Naive B cell (primary cell): ENCODE results near the gene CHRM1. TPM values are rescaled to one million over a fixed set of nuclear protein-coding genes. Genes with fewer than 3 reads are reported as not detected.
A peak's percentile ranks its signal among the peaks of the same experiment; 100 is the strongest.

Experiments
- ATAC-seq, 2 donors: fragments of 150-1000 bp; cut with Tn5 transposase; 2 replicates each; pipeline ENCODE4 v1.10.0; 2021; ENCODE audit warnings: low read depth in 2 of 2, mild to moderate bottlenecking in 2 of 2, moderate library complexity in 2 of 2
- DNase-seq: peaks from one replicate; pipeline ENCODE4 v3.0.0; 2022
- H3K27ac Mint-ChIP-seq, 6 donors: one replicate each; pipeline ENCODE4 v1.8.0; 2020 to 2022; ENCODE audit warnings: mild to moderate bottlenecking in 6 of 6, mixed read lengths in 6 of 6, moderate library complexity in 5 of 6, inconsistent platforms in 2 of 6
- H3K27me3 Mint-ChIP-seq, 3 donors: one replicate each; pipeline ENCODE4 v1.8.0; 2021 to 2022; ENCODE audit warnings: mixed read lengths in 3 of 3, mild to moderate bottlenecking in 1 of 3
- H3K36me3 Mint-ChIP-seq, 2 donors: one replicate each; pipeline ENCODE4 v1.8.0; 2020 to 2022; ENCODE audit warnings: mixed read lengths in 2 of 2, inconsistent platforms in 1 of 2, mild to moderate bottlenecking in 1 of 2
- H3K4me1 Mint-ChIP-seq, 3 donors: one replicate each; pipeline ENCODE4 v1.8.0; 2020 to 2022; ENCODE audit warnings: mixed read lengths in 3 of 3, inconsistent platforms in 1 of 3, mild to moderate bottlenecking in 1 of 3, moderate library complexity in 1 of 3
- H3K4me3 Mint-ChIP-seq, 8 donors: one replicate each; pipeline ENCODE4 v1.8.0; 2020 to 2022; ENCODE audit warnings: mild to moderate bottlenecking in 8 of 8, mixed read lengths in 8 of 8, moderate library complexity in 8 of 8, inconsistent platforms in 2 of 8
- H3K9me3 Mint-ChIP-seq, 7 donors: one replicate each; pipeline ENCODE4 v1.8.0; 2020 to 2022; ENCODE audit warnings: mixed read lengths in 7 of 7, mild to moderate bottlenecking in 5 of 7, inconsistent platforms in 2 of 7, moderate library complexity in 1 of 7
- polyA plus RNA-seq, 6 donors: library from polyadenylated mRNA; unstranded; fragments of 300-500 nt; fragmentation: Illumina TruSeq; gene quantifications; one replicate each; pipeline ENCODE4 v1.2.3, GENCODE V29; 2021; ENCODE audit warnings: low read depth in 6 of 6

The CHRM1 gene
- polyA plus RNA-seq, 6 donors from 2014 or later, result not detected

DNA sequence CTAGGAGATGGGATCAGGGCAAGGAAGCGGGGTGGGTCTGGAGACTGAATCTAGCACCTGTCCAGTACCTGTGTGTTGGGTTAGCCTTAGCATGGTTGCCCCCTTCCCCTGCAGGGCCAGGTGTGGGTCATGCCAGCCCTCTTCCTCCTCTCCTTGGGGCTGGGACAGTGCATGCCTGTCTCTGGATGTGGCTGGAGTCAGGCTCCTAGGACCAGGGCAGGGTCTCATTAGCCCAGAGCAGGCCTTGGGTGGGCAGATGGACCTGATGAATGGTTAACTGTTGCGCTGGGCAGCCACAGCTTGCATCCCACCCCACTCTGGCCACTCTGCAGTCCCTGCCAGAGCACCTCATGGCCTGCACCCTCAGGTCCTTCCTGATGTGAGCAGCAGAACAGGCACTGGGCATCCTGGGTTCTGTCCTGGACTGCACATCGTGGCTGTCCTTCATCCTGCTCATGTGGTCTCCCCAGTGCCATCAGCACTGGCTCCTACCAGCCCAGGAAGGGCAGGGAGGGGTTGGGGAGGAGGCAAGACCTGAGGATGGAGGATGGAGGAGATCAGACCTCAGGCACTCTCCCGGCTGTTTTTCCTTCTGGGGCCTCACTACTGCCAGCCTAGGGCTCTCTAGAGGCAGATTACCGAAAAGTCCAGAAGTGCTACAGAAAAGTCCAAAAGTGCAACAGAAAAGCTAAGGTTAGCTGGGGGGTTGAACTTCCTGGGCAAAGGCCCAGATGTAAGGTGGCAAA lies 12.8 kb upstream of the CHRM1 start:
- peaks cover 37 to 65% (median 47%) of the 10 kb centered on the region in 3 donors for H3K27me3 Mint-ChIP-seq
- no peak overlapping the region for H3K27ac Mint-ChIP-seq
- peaks cover 0 to 6% of the 10 kb centered on the region in 2 donors for H3K36me3 Mint-ChIP-seq
- H3K4me3 Mint-ChIP-seq, result no peak overlapping the region
- no peaks in the 10 kb centered on the region for H3K4me1 Mint-ChIP-seq
- no peak for DNase-seq
- ATAC-seq, result no peak
- peaks cover 0 to 9% (median 5%) of the 10 kb centered on the region in 7 donors for H3K9me3 Mint-ChIP-seq

DNA sequence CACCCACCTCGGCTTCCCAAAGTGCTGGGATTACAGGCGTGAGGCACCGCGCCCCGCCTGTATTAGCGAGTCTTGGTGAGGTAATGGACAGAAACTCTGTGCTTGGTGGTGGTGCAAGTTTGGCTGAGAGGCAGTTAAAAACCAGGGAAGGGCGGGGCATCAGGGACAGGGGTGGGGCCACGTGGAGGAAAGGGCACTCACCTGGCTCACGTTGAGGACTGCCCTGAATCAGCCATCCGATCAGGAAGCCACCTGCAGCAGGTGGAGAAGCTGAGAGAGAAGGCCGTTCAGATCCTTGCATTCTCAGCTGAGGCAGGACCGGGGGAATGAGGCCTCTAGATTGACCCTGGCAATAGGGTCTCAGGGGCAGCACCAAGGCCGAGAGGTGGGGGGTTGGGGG lies 12.1 kb upstream of the CHRM1 start:
- ATAC-seq, result no peak

DNA sequence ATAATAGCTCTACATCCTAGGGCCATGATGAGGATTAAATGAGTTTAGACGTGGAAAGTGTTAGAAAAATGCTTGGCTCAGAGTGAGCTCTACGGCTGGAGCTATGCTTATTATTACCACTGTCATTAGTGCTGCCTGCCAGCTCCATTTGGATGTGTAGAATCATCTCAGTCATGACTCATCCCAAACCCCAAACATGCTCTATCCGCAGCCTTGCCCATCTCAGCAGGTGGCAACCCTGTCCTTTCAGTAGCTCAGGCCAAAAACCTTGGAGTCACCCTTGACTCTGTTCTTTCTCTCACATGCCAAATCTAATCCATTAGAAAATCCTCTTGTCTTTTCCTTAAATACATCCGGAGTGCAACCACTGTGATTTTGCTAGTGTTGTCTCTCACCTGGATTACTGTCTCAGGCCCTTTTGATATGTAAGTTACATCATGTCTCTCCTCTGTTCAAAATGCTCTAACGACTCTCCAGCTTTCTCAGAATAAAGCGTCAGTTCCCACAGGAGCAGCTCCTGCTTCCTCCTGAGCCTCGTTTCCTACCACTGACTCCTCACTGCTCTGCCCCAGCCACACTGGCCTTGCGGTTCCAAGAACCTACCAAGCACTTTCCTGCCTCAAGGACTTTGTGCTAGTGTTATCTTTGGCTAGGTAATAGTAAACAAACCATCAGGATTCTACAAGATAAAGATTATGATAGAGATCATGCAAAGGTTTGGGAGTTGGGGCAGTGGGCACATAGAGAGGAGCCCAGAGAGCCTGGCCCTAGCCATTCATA lies 10.5 kb upstream of the CHRM1 start:
- peaks cover 49 to 75% (median 52%) of the 10 kb centered on the region in 3 donors for H3K27me3 Mint-ChIP-seq
- no peak overlapping the region for H3K27ac Mint-ChIP-seq
- no peaks in the 10 kb centered on the region for H3K36me3 Mint-ChIP-seq
- DNase-seq (no peak), ATAC-seq (no peak)
- peaks cover 0 to 11% (median 6%) of the 10 kb centered on the region in 3 donors for H3K4me1 Mint-ChIP-seq
- H3K9me3 Mint-ChIP-seq, result no peaks in the 10 kb centered on the region
- H3K4me3 Mint-ChIP-seq, result no peak overlapping the region

More for the DNA sequence above, 12.1 kb upstream of the CHRM1 start:
- no peak for DNase-seq
- Mint-ChIP-seq H3K4me1 (no peaks in the 10 kb centered on the region), H3K36me3 (peaks cover 0 to 6% of the 10 kb centered on the region in 2 donors), H3K27ac (no peak overlapping the region), H3K27me3 (peaks cover 43 to 69% (median 50%) of the 10 kb centered on the region in 3 donors), H3K9me3 (peaks cover 0 to 9% (median 5%) of the 10 kb centered on the region in 7 donors), H3K4me3 (no peak overlapping the region)

DNA sequence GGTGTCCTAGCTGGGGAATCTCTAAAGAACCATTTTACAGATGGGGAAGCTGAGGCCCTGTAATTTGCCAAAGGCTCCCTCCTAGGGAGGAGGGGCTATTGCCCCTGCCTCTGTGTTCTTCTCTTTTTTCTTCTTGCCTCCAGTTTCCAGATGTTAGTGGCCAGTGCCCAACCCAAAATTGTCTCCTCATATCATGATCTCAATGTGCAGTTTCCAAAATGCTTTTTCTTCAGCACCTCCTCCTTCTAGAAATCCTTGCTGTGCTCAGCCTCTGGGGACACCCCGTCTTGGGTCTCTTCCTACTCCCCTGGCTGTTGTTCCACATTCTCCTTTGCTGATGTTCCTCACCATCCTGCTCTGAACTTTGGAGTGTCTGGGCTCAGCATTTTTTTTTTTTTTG lies 9.5 kb upstream of the CHRM1 start:
- no peak for ATAC-seq
- Mint-ChIP-seq H3K4me1 (peaks cover 4 to 21% (median 16%) of the 10 kb centered on the region in 3 donors), H3K4me3 (no peak overlapping the region), H3K27me3 (peaks cover 56 to 85% (median 59%) of the 10 kb centered on the region in 3 donors), H3K9me3 (no peaks in the 10 kb centered on the region), H3K36me3 (no peaks in the 10 kb centered on the region), H3K27ac (no peak overlapping the region)
- no peak for DNase-seq

DNA sequence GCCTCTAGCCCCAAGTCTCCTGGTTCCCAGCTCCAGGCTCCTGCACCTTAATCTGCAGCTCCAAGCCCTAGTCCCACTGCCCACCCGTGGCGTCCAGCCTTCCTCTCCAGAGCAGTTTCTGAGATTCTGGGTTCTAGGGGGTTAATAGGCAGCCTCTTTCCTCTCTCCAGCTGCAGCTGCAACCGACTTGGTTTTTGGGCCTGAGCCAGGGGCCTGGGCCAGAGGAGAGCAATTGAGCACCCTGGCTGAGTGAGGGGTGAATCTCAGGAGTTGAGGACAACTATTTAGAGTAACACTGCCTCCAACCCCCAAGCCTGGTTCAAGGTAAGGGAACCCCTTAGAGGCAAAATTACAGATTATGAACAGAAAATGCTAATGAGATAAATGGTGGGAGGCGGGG lies 9.0 kb upstream of the CHRM1 start:
- Mint-ChIP-seq H3K4me1 (peaks cover 7 to 26% (median 21%) of the 10 kb centered on the region in 3 donors), H3K27ac (no peak overlapping the region), H3K4me3 (no peak overlapping the region), H3K27me3 (peaks cover 61 to 91% (median 64%) of the 10 kb centered on the region in 3 donors), H3K9me3 (no peaks in the 10 kb centered on the region), H3K36me3 (no peaks in the 10 kb centered on the region)
- ATAC-seq (no peak), DNase-seq (no peak)

GRCh38 chr11:62928011-62928410 lies 6.8 kb upstream of the CHRM1 start:
- Mint-ChIP-seq H3K4me1 (peaks cover 11 to 38% (median 31%) of the 10 kb centered on the region in 3 donors), H3K36me3 (no peaks in the 10 kb centered on the region), H3K27ac (no peak overlapping the region), H3K4me3 (peak overlapping the region in 2 of 8 donors; percentile 25 to 31), H3K27me3 (peaks cover 60 to 96% (median 77%) of the 10 kb centered on the region in 3 donors), H3K9me3 (no peaks in the 10 kb centered on the region)
- ATAC-seq (no peak), DNase-seq (no peak)

GRCh38 chr11:62926680-62927455 lies 5.7 kb upstream of the CHRM1 start:
- H3K36me3 Mint-ChIP-seq, result no peaks in the 10 kb centered on the region
- peaks cover 65 to 96% (median 84%) of the 10 kb centered on the region in 3 donors for H3K27me3 Mint-ChIP-seq
- H3K4me1 Mint-ChIP-seq, result peaks cover 16 to 44% (median 40%) of the 10 kb centered on the region in 3 donors
- no peak for DNase-seq
- H3K9me3 Mint-ChIP-seq, result peaks cover 0 to 2% (median 0%) of the 10 kb centered on the region in 7 donors
- ATAC-seq, result no peak
- H3K4me3 Mint-ChIP-seq, result peak overlapping the region; percentile 59 to 88 (median 71)
- H3K27ac Mint-ChIP-seq, result no peak overlapping the region

GRCh38 chr11:62925745-62926679 lies 4.8 kb upstream of the CHRM1 start:
- H3K27me3 Mint-ChIP-seq, result peaks cover 60 to 96% (median 84%) of the 10 kb centered on the region in 3 donors
- H3K9me3 Mint-ChIP-seq, result peaks cover 0 to 2% (median 0%) of the 10 kb centered on the region in 7 donors
- H3K36me3 Mint-ChIP-seq, result no peaks in the 10 kb centered on the region
- no peak for ATAC-seq
- H3K27ac Mint-ChIP-seq, result peak overlapping the region in 2 of 6 donors; percentile 15 to 56
- peak overlapping the region; percentile 59 to 88 (median 71) for H3K4me3 Mint-ChIP-seq
- DNase-seq, result no peak
- peaks cover 16 to 44% (median 42%) of the 10 kb centered on the region in 3 donors for H3K4me1 Mint-ChIP-seq

DNA sequence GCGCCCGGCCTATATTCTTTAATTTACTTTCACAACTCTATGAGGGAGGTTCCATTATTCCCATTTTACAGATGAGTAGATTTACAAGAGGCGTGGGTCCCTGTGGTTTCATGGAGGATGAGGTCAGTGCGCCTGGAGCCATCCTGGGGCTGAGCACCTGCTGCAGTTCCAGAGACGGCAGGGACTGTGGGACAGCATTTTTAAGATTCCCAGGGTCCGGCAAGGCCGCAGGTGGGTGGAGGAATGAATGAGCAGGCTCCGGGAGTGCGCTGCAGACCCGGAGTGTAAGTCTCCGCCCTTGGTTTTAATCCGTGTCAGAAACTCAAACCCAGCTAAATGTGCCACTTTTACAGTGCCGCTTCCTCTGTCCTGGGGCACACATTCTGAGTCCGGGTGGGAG lies 4.1 kb upstream of the CHRM1 start:
- ATAC-seq (no peak), DNase-seq (no peak)
- Mint-ChIP-seq H3K4me3 (peak overlapping the region; percentile 31 to 88 (median 71)), H3K27ac (peak overlapping the region in 2 of 6 donors; percentile 49 to 59), H3K4me1 (peaks cover 16 to 44% (median 42%) of the 10 kb centered on the region in 3 donors), H3K9me3 (peaks cover 0 to 2% (median 0%) of the 10 kb centered on the region in 7 donors), H3K27me3 (peaks cover 55 to 96% (median 83%) of the 10 kb centered on the region in 3 donors), H3K36me3 (no peaks in the 10 kb centered on the region)

DNA sequence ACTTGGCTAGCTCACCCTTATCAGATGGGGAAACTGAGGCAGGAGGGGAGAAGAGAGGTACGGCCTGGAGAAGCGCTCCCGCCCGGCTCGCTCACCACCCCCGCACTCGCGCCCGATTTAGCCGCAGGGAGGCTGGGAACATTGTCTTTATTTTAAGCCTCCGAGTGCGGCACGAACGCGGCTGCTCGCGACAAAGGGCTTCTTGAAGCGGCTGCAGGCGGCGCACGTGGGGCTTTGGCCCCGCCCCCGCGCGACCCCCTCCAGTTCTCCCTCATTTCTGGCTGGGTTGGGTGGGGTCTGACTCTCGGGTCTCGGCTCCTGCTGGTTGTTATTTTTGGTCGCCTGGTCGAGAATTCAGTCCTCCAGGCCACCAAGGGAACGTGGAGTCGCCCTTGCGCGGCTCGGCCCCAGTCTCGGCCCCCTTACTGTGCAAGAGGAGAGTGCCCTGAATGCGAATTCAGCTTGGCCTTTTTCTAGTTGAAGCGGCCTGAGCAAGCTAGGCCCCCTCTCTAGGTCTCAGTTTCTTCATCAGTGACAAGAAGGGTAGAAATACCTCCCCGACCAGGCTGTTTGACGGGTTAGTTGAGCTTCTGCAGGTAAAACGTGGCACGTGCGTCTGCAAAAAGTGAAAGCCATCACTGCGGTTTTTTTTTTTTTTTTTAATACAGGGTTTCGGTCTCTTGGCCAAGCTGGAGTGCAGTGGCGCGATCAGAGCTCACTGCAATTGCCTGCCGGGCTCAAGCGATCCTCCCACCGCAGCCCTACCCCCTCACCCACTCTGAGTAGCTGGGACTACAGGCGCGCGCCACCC lies 2.6 kb upstream of the CHRM1 start:
- ATAC-seq (peak; percentile 85 to 91), DNase-seq (peak; percentile 56)
- Mint-ChIP-seq H3K36me3 (no peaks in the 10 kb centered on the region), H3K27me3 (peaks cover 55 to 96% (median 83%) of the 10 kb centered on the region in 3 donors), H3K4me3 (peak overlapping the region; percentile 67 to 88 (median 80)), H3K27ac (peak overlapping the region in 3 of 6 donors; percentile 9 to 84 (median 80)), H3K4me1 (peaks cover 16 to 44% (median 42%) of the 10 kb centered on the region in 3 donors), H3K9me3 (peaks cover 0 to 2% (median 0%) of the 10 kb centered on the region in 7 donors)

DNA sequence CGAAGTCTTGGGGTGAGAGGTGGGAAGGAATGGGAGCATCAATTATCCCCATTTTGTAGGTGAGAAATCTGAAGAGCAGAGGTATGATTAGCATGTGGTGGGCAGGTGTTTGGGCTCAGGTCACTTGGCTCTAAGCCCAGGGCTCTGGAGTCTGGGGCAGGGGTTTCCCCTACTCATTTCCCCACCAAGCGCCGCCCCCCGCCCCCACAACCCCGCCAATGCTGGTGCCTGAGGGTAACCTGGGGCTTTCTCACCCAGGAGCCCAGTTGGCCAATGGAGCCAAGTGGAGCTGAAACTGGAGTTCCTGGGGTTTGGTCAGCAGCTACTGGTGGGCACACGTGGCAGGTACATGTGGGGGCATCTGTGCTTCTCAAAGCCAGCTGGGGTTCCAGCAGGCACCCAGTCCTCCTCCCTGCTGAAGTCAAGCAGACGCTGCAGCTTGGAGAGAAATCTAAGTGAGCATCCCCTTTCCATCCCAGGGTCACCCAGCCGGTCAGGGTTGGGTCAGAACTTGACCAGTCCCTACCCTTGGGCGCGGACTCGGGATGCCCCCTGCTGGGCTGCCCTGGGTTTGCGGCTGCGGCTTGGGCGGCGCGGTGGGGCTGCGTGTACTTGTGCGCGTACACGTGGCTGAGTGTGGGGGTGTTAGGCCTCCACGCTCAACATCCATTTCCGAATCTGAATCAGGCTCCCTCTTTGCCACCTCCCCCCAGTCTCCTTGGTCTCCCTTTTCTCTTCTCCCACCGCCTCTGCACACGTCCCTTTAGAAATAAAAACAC lies 1.7 kb upstream of the CHRM1 start:
- Mint-ChIP-seq H3K27ac (peak overlapping the region in 3 of 6 donors; percentile 6 to 84 (median 69)), H3K27me3 (peaks cover 46 to 95% (median 82%) of the 10 kb centered on the region in 3 donors), H3K9me3 (peaks cover 0 to 2% (median 0%) of the 10 kb centered on the region in 7 donors), H3K36me3 (no peaks in the 10 kb centered on the region), H3K4me3 (peak overlapping the region in 7 of 8 donors; percentile 25 to 84 (median 67)), H3K4me1 (peaks cover 16 to 42% (median 40%) of the 10 kb centered on the region in 3 donors)
- ATAC-seq (peak in 1 of 2 donors; percentile 15), DNase-seq (no peak)
